ENCODE measurements around the gene COG8. TPM values are rescaled to one million over a fixed set of nuclear protein-coding genes. Genes with fewer than 3 reads are reported as not detected.
A peak's percentile ranks its signal among the peaks of the same experiment; 100 is the strongest.
"Not testable (repeated sequence)": the region's sequence is repeated elsewhere in the genome, so short reads cannot be mapped to it uniquely, and the experiment has no call there.

Gene COG8
- total RNA-seq, 1 donor from 2014 or later: 48.7 TPM

DNA sequence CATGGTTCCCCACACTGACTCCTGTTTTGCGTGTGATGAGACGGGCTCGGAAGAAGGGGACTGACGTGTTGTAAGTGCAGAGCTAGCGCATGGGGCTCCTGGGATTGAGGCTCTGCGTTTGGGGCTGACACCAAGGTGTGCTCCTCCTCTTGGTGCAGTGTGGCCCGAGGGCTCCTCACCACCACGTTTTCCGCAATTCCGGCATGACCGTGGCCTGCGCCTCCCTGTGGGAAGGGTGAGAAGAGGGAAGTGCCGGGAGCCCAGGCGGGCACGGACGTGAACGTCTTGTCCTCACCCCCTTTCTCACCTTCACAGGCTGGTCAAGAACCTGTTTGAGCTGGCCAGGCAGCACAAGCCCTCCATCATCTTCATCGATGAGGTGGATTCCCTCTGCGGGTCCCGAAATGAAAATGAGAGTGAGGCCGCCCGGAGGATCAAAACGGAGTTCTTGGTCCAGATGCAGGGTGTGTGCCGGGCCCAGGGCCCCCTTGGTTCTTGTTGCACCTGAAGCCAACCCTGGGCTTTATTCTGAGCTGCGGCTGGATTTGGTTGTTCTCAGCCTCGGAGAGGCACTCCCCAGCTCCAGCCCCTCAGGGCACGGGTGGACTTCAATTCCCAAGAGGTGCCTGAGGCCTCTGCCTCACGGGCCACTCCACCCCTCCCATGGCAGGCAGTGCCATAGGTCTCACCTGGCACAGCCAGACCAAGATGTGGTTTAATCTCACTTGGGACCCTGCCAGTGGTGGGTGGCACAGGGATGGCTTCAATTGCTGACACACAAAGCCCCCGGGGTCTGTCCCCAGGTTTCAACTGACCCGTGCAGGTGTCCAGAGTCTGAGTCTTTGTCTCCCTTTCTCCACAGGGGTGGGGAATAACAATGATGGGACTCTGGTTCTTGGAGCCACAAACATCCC, 19.3 kb downstream of the COG8 start:
- no peak for DNase-seq (ENCODE audit: extremely low read depth, low read depth, low spot score)

DNA sequence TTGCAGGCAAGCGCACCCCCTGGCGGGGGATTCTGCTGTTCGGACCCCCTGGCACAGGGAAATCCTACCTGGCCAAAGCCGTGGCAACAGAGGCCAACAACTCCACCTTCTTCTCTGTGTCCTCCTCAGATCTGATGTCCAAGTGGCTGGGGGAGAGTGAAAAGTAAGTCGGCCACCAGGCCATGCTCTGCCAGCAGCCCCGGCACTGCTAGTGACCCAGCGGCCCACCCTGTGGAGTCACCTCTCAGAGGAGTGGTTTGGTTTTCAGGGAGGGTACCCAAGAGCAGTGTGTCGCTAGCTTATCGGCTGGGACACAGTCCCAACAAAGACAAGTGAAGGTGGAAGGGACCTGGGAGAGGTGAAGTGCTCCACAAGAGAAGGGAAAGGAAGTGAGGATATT, 20.0 kb downstream of the COG8 start:
- DNase-seq (ENCODE audit: extremely low read depth, low read depth, low spot score): no peak

DNA sequence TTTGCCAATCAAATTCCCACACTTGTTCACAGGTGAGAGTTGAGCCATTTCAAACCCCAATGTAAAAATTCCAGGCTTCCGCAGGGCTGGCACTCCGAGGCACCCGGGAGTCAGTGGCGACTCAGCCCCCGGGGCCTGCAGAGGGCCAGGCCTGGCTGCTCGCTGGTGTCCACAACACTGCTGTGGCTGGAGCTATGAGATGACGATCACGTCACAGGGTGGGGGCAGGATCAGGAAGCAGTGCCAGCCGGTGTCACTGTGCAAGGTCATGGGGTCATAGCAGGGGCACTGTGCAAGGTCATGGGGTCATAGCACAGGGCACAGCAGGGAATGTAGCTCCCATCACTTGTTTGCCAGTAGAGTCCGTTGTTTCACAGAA, 20.5 kb downstream of the COG8 start:
- DNase-seq (ENCODE audit: extremely low read depth, low read depth, low spot score): no peak

DNA sequence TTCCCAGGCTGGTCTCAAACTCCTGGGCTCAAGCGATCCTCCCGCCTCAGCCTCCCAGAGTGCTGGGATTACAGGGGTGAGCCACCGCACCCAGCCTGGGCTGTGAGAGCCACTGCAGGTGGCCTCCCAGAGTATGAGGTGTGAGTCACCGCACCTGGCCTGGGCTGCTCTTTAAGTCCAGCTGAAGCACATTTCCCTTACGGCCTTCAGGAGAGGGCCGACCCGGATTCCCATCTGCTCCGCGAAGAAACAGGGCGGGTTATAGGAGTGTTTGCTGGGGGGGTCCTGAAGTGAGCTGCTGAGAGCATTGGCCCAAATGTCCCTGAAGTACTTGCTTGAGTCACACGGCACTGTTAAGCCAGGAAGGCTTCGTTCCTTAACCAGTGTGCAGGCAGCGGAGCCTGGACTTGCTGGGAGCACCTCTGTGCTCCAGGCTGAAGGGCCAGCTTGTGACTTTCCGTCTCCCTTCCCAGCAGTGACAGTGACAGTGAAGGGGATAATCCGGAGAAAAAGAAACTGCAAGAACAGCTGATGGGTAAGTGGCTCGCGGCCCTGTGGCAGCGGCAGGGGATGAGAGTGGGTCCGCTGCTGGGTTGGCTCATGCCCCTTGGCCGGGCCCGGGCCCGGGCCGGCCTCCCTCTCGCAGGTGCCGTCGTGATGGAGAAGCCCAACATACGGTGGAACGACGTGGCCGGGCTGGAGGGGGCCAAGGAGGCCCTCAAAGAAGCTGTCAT, 21.0 kb downstream of the COG8 start:
- DNase-seq (ENCODE audit: extremely low read depth, low read depth, low spot score): no peak

DNA sequence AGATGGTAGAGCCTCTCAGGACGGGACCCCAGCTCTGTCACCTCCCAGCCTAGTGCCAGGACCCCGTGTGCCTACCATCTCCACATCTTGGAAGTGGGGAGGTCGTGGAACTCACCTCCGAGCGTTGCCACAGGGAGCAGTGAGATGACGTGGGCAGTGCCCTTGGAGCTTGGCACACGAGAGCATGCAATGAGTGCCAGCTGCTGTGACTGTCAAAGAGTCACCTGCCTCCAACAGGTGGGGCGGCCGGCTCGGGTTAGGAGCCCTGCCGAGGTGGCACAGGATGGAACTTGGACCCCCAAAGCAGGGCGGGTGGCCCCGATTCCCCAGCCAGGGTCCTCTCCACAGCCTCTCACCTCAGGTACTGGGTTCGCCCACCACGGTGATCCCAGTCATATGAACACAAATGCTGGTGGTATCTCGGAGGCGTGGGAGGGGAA, 22.7 kb downstream of the COG8 start:
- no peak for DNase-seq (ENCODE audit: extremely low read depth, low read depth, low spot score)

DNA sequence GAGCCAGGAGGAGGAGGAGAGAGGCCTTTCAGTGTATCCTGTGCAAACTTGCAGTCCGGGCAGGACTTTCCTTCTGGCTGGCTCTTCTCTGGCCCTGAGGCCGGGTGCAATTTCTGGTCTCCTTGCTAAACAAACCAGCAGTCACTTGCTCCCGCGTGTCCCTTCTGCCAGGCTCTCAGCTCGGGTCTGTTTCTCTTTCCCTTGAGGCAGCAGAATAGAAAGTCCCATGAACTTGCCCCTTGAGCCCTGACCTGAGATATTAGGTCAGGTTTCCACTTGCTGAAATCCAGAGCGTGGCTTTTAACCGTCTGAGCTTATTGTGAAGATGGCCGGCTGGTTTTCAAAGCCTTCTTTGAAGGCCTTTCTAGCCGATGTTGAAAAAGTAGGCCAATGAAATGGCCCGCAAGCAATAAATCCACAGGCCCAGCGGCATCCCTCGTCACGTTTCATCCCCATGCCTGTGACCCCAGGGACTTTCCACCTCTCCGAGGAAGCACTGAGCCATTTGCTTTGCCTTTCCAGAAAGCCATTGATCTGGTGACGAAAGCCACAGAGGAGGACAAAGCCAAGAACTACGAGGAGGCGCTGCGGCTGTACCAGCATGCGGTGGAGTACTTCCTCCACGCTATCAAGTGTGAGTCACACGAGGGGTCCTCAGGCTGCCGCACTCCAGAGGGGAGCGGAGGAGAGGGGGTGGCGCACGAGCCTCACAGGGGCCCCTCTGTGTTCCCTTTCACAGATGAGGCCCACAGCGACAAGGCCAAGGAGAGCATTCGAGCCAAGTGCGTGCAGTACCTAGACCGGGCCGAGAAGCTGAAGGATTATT, 23.7 kb downstream of the COG8 start:
- DNase-seq (ENCODE audit: extremely low read depth, low read depth, low spot score): no peak

DNA sequence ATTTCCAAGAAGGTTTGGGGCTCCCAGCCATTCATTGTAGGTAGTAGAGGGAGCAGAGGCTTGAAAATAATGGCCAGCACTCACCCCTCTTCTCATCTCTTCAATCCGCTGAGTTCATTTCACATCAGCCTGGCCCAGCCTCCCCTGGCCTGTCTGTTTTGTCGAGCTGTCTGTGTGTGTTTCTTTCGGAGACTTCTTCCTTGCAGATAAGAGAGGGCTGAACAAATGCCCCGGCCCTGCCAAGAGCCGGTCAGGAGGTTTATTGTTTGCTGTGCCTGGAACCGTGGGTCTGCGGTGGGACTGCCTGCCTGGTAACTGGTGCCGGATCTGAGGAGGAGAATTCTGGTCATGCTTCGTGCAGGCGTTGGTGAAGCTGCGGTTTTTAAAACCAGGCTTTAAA, 24.8 kb downstream of the COG8 start:
- no peak for DNase-seq (ENCODE audit: extremely low read depth, low read depth, low spot score)

DNA sequence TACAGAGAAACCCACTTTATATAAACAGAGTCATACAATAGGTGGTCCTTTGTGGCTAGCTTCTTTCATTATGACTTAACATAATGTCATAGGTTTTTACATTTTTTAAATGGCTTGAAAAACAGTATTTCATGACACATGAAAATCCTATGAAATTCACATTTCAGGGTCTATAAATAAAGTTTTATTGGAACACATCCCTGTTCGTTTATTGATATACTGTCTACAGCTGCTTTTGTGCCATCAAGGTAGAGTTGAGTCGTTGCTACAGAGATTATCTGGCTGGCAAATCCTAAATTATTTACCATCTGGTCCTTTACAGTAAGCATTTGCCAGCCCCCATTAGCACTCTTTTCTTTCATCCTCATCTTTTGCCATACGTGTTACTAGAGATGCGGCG, 25.9 kb downstream of the COG8 start:
- no peak for DNase-seq (ENCODE audit: extremely low read depth, low read depth, low spot score)

DNA sequence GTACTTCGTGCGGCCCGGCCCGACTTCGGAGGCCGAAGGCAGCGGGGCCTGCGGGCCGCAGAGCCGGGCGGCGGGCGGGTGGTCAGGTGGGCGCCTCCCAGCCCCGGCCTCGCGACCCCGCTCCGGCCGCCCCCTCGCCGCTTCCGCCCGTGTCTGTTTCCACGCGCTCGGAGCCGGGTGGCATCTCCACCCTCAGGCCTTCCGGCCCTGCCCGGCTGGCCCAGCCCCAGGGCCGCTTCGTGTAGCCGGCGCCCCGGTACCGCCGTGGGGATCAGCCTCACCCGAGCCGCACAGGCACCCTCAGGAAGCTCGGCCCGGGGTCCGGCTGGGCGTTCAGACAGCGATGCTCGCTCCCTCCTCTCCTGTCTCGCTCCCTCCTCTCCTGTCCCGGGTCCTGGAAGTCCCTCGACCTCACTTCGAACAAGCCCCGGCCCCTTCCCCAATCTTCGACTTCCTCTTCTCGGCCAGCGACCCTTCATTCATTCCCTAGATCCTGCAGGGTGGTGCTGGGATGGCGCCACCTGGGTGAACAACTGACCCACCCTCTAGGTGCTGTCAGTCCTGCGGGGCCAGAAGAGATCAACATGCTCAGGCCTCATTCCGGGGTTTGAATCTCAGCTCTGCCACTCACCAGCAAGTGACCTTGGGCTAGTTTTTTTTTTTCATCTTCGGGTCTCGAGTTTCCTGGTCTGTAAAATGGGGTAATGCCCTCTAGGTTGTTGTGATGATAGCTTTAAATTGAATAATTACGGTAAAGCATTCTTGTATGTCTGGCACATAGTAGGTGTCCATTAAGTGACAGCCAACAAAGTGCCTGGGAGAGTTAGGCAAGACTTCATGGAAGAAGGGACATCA, 27.6 kb downstream of the COG8 start:
- no peak for DNase-seq (ENCODE audit: extremely low read depth, low read depth, low spot score)

DNA sequence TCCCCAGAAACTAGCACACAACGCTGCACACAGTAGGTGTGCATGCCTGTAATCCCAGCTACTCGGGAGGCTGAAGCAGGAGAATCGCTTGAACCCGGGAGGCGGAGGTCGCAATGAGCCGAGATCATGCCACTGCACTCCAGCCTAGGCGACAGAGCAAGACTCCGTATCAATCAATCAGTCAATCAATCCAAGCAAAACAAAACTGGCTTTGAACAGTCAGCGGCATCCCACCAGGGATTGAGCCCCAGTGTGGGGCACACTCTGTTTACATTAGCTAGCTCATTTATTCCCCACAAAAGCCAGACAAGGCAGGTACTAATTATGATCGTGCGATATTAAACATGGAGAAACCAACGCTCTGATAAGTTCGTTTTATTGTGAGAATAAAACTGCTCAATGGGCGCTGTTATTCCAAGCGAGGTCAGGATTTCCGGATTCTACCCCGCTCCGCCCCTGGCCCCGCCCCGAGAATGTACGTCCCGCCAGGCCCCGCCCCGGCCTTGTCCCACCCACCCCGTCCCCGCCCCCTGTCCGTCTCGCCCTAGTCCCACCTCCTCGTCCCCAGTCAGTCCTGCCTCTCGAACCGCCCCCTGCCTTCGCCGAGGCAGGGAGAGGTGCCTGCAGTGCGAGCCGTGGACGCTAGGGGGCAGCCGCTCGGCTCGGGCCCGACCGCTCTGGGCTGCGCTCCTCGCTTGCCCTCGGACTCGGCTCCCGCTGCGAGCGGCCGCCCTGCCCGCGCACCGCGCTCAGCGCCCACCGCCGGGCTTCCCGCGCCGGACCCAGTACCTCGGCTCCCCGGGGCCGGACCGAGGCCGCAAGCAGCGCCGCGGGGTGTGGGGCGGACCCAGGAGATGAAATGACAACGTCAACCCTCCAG, 28.5 kb downstream of the COG8 start, which contains the start of gene VPS4A:
TSS of gene VPS4A (plus strand) at position 698 of the 880 bp plus-strand sequence. CDS start at position 860, 162 bp downstream.
- DNase-seq (ENCODE audit: extremely low read depth, low read depth, low spot score): peak; percentile 68

DNA sequence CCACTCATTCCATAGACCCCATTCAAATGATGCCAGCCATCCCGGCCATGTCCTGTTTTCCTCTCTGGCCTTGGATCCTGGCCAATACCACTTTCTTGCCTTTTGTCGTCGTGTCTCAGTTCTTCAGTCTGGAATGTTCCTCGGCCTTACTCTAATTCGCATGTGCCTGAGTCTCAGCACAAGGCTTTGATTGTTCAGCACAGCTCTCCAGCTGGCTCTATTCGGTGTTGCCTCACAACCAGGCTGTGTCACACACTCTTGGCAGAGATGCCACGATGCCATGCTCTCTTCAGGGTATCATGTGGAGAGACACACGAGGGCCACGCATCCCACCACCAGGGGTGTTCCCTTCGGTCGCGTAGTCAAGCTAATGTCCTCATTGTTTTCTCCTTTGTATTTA, 30.0 kb downstream of the COG8 start:
- DNase-seq (ENCODE audit: extremely low read depth, low read depth, low spot score): no peak

DNA sequence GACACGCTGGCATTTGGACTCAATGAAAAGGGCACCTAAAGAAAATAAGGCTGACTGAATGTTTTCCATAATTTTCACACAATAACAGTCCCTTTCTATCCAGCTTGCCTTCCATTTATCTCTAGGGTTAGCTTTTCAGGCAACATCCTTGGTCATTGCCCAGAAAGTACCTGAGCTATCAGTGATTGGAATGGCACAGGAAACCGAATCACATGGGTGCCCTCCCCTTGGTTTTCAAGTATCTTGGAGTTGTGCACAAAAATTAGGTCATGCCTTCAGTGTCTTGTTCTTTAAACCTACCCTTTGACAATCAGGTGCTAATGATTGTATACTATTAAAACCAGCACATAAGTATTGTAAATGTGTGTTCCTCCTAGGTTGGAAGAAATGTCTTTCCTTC, 31.5 kb downstream of the COG8 start:
- no peak for DNase-seq (ENCODE audit: extremely low read depth, low read depth, low spot score)

DNA sequence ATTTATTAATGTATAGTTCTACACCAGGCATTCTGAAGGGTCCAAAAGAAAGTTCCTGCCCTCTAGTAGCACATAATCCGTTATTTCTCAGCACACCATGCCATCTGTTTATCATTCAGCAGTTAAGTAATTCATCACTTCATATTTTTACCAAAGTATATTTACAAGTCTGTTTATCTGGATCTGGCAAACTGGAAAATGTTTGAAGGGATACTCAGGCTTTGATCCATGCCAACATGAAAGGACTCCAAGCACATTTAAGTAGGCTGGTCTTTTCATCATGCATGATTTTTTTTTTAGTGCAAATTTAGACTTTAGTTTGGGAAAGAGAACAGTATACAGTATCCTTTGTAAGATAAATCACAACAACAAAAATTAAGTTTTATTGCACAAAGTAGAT, 32.3 kb downstream of the COG8 start:
- no peak for DNase-seq (ENCODE audit: extremely low read depth, low read depth, low spot score)

DNA sequence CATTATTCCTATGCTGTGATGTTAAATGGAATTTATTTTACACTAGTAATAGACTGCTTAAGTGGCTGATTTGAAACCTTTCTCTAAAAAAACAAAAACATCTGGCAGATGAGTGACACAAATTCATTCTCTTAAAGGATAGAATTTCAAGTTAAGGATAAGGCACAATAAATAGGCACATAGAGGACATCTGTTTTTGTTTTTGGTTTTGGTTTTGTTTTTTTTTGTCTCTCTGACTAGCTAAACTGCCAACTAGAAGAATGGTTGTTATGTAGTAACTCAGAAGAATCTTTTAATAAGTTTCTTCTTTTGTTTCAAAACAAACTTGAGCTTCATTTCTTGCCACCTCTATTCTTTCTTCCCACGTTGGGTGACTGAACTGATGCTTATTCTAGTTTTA, 33.3 kb downstream of the COG8 start:
- no peak for DNase-seq (ENCODE audit: extremely low read depth, low read depth, low spot score)

DNA sequence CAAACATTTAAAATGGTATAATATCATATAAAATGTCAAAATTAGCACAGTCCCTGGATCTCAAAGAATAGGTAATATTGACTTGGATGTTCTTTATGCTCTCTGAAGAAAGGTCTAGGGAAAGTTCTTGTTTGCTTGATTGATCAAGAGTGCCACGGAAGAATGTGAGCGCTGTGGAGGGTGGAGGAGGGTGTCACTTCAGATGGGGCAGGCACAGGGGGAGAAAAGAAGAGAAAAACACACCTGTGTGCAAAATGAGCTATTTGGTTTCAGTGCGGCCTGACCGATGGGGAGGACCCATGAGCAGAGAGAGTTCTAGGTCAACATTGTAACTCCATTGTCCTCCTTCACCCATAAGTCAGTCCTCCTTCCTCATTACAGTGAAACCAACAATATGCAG, 37.1 kb downstream of the COG8 start:
- no peak for DNase-seq (ENCODE audit: extremely low read depth, low read depth, low spot score)

DNA sequence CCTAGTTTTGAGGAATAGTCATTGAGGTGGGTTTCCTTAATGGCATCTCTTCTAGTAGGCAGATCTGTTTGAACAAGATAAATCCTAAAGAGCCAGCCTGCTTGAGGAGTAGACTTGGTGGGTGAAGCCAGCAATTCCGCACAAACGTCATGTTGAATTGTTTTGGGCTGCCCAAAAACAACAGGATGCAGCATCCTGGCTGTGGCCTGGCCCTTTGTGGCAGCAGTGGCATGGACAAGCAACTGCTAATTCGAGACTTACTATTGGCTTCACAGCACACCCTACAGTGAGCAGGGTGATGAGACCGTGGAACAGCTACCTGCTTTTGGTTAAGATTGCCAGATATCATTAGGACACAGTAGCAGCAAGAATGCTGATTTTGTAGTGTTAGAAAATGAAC, 37.5 kb downstream of the COG8 start:
- DNase-seq (ENCODE audit: extremely low read depth, low read depth, low spot score): no peak

DNA sequence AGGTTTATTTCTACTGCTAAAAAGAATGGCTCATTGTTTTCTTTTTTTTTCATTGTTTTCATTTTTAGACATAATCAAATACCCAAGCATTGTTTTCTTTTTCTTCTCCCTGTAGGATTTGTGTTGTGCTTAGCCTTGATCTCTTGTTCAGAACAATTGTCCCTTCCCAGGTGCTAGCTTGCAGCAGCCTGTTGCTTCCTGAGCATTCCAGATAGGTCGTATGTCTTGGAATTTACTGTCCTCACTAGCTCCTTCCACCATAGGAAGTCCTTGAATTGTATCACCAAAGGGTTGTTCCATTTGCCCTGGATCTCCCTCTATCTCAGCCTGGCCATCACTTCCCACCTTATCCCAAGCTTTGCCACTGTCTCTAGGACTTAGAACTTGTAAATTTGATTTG, 38.2 kb downstream of the COG8 start:
- no peak for DNase-seq (ENCODE audit: extremely low read depth, low read depth, low spot score)

DNA sequence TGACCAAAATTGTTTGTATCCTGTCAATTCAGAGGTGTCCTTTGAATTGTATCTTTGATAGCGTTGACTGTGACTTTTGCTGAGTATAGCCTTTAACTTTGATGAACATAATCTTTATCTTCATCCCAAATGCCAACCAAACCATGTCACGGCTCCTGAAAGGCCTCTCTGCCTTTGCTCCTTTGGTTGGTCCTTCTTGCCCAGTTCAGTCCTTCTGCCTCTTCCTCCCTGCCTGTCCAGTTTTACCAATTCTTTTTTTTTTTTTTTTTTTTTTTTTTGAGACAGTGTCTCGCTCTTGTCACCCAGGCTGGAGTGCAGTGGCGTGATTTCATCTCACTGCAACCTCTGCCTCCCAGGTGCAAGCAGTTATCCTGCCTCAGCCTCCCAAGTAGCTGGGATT, 41.1 kb downstream of the COG8 start:
- DNase-seq (ENCODE audit: extremely low read depth, low read depth, low spot score): no peak

DNA sequence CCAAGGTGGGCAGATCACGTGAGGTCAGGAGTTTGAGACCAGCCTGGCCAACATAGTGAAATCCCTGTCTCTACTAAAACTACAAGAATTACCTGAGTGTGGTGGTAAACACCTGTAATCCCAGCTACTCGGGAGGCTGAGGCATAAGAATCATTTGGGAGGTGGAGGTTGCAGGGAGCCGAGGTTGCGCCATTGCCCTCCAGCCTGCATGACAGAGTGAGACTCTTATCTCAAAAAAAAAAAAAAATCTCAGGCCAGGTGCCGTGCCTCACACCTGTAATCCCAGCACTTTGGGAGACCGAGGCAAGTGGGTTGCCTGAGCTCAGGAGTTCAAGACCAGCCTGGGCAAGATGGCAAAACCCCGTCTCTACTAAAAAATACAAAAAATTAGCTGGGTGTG, 42.6 kb downstream of the COG8 start:
- DNase-seq (ENCODE audit: extremely low read depth, low read depth, low spot score): not testable (repeated sequence)
